ENCODE measurements around the gene YWHAQ. TPM values are rescaled to one million over a fixed set of nuclear protein-coding genes. Genes with fewer than 3 reads are reported as not detected.
"Not testable (repeated sequence)": the region's sequence is repeated elsewhere in the genome, so short reads cannot be mapped to it uniquely, and the experiment has no call there.

Gene YWHAQ
- total RNA-seq, 1 donor from 2014 or later, result 535 TPM

- no peak for DNase-seq
Measured at GRCh38 chr2:9593925-9594324, 36.9 kb downstream of the YWHAQ start.

DNA sequence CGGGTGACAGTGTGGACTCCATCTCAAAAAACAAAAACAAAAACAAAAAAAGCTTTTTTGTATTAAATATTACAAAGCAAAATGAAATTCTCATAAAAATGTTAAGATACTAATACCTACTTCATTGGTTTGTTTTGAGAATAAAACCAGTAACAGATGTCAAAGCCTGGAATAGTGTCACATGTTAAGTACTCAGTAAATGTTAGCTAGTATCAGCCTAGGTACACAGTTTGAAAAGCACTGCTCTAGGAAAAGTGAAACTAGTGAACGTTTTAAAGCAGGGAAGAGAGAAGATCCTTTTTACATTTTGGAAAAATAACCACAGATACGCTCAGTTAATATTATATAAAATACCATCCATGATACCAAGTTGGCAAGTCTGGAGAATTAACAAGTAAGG lies 38.1 kb downstream of the YWHAQ start:
- no peak for DNase-seq

DNA sequence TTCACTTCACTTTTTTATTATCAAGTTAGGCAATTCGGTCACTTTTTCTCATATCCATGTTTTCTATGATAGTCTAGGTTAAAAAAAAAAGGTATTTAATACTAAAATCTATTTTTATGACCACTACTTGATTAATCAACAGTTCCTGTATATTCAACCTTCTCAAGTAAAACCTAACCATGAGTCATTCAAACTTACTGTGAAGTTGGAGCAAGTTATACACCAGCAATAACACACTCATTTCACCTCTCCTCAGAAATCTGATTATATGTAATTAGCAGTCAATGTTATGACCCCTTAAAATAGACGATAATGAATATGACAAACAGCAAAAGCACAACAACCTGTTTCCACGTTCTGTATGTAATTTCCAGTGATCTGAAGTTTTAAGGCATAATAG lies 40.2 kb downstream of the YWHAQ start:
- no peak for DNase-seq

- no peak for DNase-seq
Measured at GRCh38 chr2:9586465-9586864, 44.3 kb downstream of the YWHAQ start.

DNA sequence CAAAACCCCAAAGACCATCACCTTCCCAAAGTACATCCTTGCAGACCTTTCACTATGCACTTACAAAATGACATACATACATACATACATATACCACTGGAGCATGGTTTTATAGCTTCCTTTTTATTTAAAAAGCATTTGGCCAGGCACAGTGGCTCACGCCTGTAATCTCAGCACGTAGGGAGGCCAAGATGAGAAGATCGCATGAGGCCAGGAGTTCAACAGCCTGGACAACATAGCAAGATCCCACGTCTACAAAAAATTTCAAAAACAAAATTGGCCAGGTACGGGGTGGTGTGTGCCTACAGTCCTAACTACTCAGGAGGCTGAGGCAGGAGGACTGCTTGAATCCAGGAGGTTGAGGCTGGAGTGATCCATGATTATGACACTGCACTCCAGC lies 45.3 kb downstream of the YWHAQ start:
- no peak for DNase-seq

DNA sequence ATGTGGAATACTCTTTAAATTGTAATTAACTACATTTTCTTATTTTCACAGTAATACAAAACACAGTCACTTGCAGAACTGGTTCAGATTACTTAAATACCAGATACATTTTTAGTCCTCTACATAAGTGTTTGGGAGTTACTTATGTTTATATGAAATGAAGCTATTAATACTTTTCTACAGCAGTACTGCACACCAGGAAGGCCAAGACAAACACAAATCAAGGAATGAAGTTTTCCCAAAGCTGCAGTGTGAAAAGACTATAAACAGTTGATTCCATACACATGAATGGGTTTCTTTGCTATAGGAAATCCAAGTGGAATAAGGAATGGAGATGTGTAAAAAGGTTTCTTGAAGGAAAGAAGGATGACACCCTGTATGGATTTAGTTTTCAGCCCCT lies 45.9 kb downstream of the YWHAQ start:
- not testable (repeated sequence) for DNase-seq

DNA sequence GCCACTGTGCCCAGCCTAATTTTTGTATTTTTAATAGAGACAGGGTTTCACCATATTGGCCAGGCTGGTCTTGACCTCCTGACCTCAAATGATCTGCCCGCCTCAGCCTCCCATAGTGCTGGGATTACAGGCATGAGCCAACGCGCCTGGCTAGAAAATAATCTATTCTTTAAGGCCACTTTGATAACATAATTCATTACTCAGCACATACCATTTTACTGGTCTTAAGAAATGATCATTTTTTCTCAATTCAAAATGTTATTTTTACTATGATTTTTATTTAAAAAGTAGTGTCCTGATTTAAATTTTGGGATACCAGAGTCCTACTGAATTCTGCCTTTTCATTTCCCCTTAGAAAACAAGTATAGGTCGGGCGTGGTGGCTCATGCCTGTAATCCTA lies 48.2 kb downstream of the YWHAQ start:
- DNase-seq, result no peak

DNA sequence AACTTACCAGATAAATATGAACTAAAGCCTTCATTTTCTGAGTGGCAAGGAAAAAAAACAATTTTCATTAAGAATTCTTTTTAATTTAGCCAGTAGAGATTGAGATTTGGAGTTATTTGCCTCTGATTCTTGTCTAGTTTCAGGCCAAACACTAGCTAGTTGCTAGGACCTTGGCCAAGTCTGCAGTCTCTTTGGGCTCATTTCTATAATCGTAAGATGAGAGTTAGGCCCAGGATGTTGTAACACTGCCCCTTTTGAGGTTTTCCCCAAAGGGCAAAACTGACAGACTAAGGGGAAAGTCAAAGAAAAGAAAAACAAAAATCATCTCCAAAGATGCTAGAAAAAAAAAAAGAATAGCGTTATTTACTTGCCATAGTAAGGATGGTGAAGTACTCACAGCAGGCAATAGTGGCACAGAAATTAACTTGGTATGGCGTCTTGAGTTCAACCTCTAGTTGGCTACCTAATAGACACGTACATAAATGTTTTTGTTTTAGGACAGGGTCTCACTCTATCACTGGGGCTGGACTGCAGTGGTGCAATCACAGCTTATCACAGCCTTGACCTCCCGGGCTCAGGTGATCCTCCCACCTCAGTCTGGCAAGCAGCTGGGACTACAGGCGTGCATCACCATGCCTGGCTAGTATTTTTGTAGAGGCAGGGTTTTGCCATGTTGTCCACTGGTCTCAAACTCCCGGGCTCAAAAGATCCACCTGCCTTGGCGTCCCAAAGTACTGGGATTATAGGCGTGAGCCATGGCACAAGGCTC lies 52.1 kb downstream of the YWHAQ start:
- DNase-seq, result no peak

DNA sequence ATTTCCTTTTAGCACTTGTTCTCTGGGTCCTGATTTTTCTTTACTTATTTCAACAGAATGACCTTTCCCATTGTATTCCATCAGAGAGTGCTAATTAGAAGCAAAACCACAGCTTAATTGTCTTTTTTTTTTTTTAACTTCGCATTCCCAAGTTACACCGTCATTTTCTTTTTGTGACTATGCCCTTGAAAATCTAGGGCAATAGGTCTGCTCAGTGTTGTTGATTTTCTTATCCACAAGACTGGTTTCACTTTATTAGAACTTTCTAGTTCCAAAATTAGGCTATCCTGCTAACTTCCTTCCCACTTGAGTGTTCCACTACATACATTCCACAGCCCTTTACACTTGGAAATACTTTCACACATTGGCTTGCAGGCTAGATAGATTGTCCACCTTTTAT lies 56.5 kb downstream of the YWHAQ start:
- DNase-seq, result no peak

DNA sequence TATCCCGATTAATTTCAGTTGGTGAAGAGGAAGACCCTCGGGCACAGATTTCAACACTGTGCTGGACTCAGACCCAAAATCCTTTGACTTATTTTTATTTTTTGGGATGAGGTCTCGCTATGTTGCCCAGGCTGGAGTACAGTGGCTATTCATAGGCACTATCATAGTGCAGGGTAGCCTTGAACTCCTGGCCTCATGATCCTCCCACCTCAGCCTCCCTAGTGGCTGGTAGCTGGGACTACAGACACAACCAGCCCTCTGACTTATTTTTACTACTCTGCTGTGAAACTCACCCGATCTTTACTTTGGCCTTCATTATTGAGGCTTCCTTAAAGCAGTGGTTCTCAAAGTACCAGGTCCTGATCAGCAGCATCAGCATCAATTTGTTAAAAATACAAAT lies 57.0 kb downstream of the YWHAQ start:
- DNase-seq, result no peak

DNA sequence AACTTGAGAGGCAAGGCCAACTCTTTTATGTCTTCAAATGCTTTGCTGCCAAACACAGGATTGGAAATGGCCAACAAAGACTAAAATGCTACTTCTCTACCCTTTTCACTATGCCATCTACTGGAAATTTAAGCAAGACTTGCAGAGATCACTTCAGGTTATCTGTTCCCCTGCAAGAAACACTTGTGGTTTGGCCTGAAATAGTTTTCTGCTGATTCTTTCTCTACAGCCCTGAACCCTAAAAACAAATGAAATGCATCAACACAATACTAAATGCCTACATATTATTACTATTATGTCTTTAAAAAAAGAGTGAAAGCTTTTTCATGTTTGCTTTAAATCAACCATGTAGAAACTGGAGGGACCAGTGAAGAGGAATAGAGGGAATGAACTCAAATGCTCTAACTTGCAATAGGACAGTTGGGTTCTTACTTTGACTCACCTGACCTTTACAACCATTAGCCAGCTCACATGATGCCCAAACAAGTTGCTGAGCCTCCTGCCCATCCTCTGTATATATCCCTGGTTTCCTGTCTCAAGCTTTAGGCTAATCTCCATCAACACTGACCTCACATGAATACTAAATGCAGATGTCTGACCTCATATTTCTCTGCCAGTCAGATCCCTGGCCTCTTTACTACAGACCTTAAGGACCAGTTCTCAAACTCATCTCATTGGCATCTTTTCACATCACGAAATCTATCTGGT lies 57.6 kb downstream of the YWHAQ start:
- DNase-seq, result no peak

GRCh38 chr2:9570182-9571060 lies 60.4 kb downstream of the YWHAQ start:
- no peak for DNase-seq

GRCh38 chr2:9565436-9566153 lies 65.2 kb downstream of the YWHAQ start:
- no peak for DNase-seq

DNA sequence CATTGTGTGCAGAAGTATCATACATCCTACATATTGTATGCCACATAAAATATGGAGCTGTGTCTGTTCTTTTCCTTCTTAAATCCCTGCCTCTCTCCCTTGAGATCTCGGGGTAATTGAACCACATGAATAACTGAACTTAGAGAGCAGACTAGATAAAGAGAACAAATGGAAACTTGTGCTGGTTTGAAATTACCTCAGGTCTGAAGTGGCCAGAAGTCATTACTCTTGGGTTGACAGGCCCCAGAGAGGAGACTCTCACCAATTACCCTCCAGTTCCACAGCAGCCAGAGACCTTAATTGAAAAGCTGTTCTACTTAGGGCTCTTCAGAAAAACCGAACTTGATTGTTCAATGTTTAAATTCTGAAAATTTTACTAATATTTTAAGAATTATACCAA lies 70.2 kb downstream of the YWHAQ start:
- no peak for DNase-seq

- no peak for DNase-seq
Measured at GRCh38 chr2:9558948-9559381, 71.8 kb downstream of the YWHAQ start.

- DNase-seq, result no peak
Measured at GRCh38 chr2:9556121-9556743, 74.6 kb downstream of the YWHAQ start.

GRCh38 chr2:9555297-9556120 lies 75.3 kb downstream of the YWHAQ start, which contains the start of gene ADAM17:
TSS of gene ADAM17 (minus strand) at chr2:9555830. CDS start at chr2:9555605, 225 bp downstream.
- peak; percentile 91 for DNase-seq

DNA sequence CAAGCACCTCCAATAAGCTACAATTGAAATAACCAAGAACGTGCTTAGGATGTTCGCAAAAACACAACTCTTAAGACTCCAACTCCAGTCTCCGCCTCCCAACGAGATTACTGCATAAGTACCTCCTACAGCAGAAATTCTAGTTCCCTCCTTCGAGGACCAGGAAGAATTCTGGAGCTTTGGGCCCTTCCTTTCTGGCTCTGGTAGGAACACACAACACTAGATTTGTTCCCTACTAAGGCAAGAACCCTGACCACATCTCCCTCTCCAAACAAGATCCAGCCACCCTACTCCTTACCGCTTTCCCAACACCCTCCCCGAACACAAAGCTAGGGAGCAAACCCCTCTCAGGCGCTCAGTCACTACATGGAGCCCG lies 75.9 kb downstream of the YWHAQ start:
- no peak for DNase-seq

DNA sequence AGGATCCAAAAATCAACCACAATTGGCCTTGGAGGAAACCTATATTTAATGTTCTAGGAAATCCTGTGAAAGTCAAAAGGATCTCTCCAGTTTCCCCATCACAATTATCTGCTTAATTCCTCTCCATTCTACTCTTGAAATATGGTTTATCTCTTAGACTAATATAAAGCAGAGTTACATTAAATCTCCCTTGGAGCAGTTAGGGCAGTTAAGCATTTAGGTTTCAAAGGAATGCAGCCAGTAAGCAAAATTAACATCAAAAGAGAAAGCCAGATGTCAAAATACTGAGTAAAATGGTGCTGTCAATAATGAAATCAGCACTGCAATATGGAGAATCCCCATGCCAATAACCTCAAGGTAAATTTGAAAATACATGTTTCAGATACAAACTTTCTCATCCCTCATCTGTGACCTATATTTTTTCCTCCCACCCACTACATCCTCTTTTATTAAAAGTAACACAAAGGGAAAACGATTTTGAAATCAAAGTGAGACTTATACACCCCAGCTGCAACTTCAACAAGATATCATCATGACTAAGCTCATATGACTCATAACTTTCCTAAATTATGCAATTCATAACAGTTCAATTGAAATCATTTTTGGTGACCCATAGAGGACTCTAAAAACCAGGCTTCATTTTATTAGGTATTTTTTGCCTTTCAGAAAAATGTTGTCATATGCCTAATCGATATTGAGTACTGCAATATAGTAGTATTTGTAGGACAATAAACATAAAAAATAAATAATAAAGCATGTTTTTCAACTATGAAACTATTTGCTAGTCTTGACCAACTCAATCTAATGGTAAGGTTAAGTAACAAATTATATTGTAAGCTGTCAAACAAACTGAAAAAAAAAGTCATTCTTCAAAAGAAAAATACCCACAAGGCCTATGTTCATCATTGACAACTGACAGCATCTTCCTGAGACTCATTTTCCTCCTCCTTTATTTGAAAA lies 78.3 kb downstream of the YWHAQ start:
- DNase-seq, result no peak
